Measurements from ENCODE around the gene ARHGAP8. TPM values are rescaled to one million over a fixed set of nuclear protein-coding genes. Genes with fewer than 3 reads are reported as not detected.

The ARHGAP8 gene
- total and polyA plus RNA-seq, 2 of the 13 experiments (the other 11 are each of a cell fraction or from before 2014, with no cell fraction given): 0.07 TPM; not detected in 1

- TF ChIP-seq ZNF281 (CRISPR knock-in tag; IDR thresholded peaks at IDR 0.05; ENCODE audit: borderline replicate concordance): peak; percentile 92
- peak; percentile 76 for TF ChIP-seq ZNF768 (CRISPR knock-in tag; IDR thresholded peaks at IDR 0.05)
- no peak for TF ChIP-seq RELA (CRISPR knock-in tag; IDR thresholded peaks at IDR 0.05)
- no peak for TF ChIP-seq POGZ (CRISPR knock-in tag; IDR thresholded peaks at IDR 0.05)
- TF ChIP-seq ZBTB40 (IDR thresholded peaks at IDR 0.05): no peak
- no peak for TF ChIP-seq ZBTB40 (CRISPR knock-in tag; IDR thresholded peaks at IDR 0.05)
- no peak for TF ChIP-seq STAT5B (CRISPR knock-in tag; IDR thresholded peaks at IDR 0.05)
- no peak for TF ChIP-seq SNRNP70 (IDR thresholded peaks at IDR 0.05; ENCODE audit: low read depth, low read length)
- TF ChIP-seq ZNF891 (CRISPR knock-in tag; IDR thresholded peaks at IDR 0.05): no peak
- no peak for TF ChIP-seq RAD51 (IDR thresholded peaks at IDR 0.05; ENCODE audit: borderline replicate concordance)
- TF ChIP-seq SP1 (IDR thresholded peaks at IDR 0.05): no peak
- no peak for TF ChIP-seq SP1 (CRISPR knock-in tag; IDR thresholded peaks at IDR 0.05)
- no peak for TF ChIP-seq FOXA3 (CRISPR knock-in tag; IDR thresholded peaks at IDR 0.05)
- TF ChIP-seq DBP (CRISPR knock-in tag; IDR thresholded peaks at IDR 0.05; ENCODE audit: not compliant biosample characterization): no peak
- TF ChIP-seq ZBTB42 (CRISPR knock-in tag; IDR thresholded peaks at IDR 0.05): no peak
These were observed 55.7 kb downstream of the ARHGAP8 start (continued) for GRCh38 chr22:44807915-44808690.
